ENCODE measurements around the gene DCDC2.

- TF ChIP-seq CTCF (IDR thresholded peaks at IDR 0.05) (no peak), POLR2A (IDR thresholded peaks at IDR 0.05) (no peak)
Observed at GRCh38 chr6:24396824-24397223, 39.0 kb upstream of the DCDC2 start.

Measured in sigmoid colon (tissue), 3 donors.